Activated CD8-positive, alpha-beta T cell treated with anti-CD3 and anti-CD28 coated beads for 36 hours (primary cell): ENCODE measurements around the gene SCRN1. TPM values are rescaled to one million over a fixed set of nuclear protein-coding genes. Genes with fewer than 3 reads are reported as not detected.

Experiments used
- ATAC-seq: fragments of 200-7000 bp; cut with Tn5 transposase; one replicate; pipeline ENCODE4 v1.10.0; 2021; ENCODE audit warnings: mild to moderate bottlenecking, moderate library complexity
- CTCF ChIA-PET: fragments of 350-600 bp; sonication (Branson Sonifier 250); formaldehyde crosslinking; loops from one replicate; lab custom pipeline; 2021; ENCODE audit warnings: antibody characterized with exemption; lab: Charles Lee
- POLR2A ChIA-PET: fragments of 350-600 bp; sonication (Branson Sonifier 250); formaldehyde crosslinking; loops from one replicate; lab custom pipeline; 2021; ENCODE audit warnings: antibody characterized with exemption; lab: Charles Lee
- DNase-seq: peaks from one replicate; pipeline ENCODE4 v3.0.0-alpha.2; 2020
- H3K27ac Mint-ChIP-seq: one replicate; pipeline ENCODE4 v1.8.0; 2021; ENCODE audit warnings: mild to moderate bottlenecking, mixed read lengths
- H3K27me3 Mint-ChIP-seq: one replicate; pipeline ENCODE4 v1.8.0; 2021; ENCODE audit warnings: mixed read lengths
- H3K36me3 Mint-ChIP-seq: one replicate; pipeline ENCODE4 v1.8.0; 2021; ENCODE audit warnings: low read depth, mixed read lengths
- H3K4me1 Mint-ChIP-seq: one replicate; pipeline ENCODE4 v1.8.0; 2021; ENCODE audit warnings: low read depth, mixed read lengths
- H3K4me3 Mint-ChIP-seq: one replicate; pipeline ENCODE4 v1.8.0; 2021; ENCODE audit warnings: mild to moderate bottlenecking, moderate library complexity, mixed read lengths
- H3K9me3 Mint-ChIP-seq: one replicate; pipeline ENCODE4 v1.8.0; 2021; ENCODE audit warnings: mixed read lengths
- intact Hi-C: fragments of 100-400 bp; cut with micrococcal nuclease; formaldehyde crosslinking; loops from one replicate; pipeline ENCODE4 v1.10.0; 2022
- total RNA-seq, 2 experiments: library from RNA; stranded (reverse); gene quantifications; one replicate each; pipeline ENCODE4 v1.2.3, GENCODE V29; 2021
- TF ChIP-seq, protein P1 (sequence below): fragments of 200-600 bp; IDR thresholded peaks from one replicate; pipeline ENCODE4 v1.8.0; 2022; ENCODE audit warnings: antibody characterized with exemption, mild to moderate bottlenecking

The SCRN1 gene
- total RNA-seq, 2 experiments from 2014 or later, result 10.8 to 14.7 TPM

DNA sequence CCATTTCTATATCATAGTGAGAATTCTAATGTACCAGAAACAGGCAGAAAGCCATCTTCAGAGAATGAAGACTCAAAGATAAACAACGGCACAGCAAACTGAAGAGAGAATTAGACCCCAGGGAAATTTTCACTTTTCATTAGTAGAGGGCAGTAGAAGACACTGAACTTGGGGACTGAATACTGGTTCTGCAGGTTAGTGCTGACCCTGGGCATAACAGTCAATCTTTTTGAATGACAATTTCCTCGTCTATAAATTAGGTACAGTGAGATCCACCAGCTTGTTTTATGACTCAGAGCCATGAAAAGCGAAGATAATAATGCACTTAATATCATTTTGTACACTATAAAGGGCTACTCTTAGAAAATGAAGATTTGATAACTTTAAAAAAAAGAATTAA lies 23.2 kb upstream of the SCRN1 start:
- no peak for ATAC-seq
- ChIA-PET POLR2A (no interaction called here), CTCF (interaction anchor here (1.4 kb wide), 1 partner anchor 17 kb away, joined by 3 read pairs; no protein-coding TSS in a partner anchor)
- no peak for DNase-seq
- Mint-ChIP-seq H3K4me3 (no peak overlapping the region), H3K27me3 (no peaks in the 10 kb centered on the region), H3K36me3 (peaks cover 9% of the 10 kb centered on the region), H3K4me1 (no peaks in the 10 kb centered on the region), H3K9me3 (no peaks in the 10 kb centered on the region), H3K27ac (no peak overlapping the region)
- intact Hi-C loops, result no loop called here
- TF ChIP-seq, protein P1, sequence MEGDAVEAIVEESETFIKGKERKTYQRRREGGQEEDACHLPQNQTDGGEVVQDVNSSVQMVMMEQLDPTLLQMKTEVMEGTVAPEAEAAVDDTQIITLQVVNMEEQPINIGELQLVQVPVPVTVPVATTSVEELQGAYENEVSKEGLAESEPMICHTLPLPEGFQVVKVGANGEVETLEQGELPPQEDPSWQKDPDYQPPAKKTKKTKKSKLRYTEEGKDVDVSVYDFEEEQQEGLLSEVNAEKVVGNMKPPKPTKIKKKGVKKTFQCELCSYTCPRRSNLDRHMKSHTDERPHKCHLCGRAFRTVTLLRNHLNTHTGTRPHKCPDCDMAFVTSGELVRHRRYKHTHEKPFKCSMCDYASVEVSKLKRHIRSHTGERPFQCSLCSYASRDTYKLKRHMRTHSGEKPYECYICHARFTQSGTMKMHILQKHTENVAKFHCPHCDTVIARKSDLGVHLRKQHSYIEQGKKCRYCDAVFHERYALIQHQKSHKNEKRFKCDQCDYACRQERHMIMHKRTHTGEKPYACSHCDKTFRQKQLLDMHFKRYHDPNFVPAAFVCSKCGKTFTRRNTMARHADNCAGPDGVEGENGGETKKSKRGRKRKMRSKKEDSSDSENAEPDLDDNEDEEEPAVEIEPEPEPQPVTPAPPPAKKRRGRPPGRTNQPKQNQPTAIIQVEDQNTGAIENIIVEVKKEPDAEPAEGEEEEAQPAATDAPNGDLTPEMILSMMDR, result no peak

DNA sequence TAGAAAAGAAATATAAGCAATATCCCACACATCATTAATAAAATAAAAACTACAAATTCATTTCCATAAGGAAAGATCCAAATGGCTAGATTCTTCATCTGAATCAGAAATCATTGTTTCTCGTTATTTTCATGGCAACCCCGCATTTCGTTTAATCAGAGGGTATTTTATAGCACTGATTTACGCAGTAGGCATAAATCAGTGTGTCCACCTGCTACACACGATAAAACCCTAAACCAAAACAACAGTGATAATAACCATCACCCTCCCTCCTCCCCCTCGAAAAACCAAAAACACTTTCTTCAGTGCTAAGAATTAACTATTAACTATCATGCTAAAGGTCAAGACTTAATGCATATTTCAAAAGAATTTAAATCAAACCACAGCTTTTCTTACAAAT lies 20.4 kb upstream of the SCRN1 start:
- CTCF ChIA-PET, result no interaction called here
- no peaks in the 10 kb centered on the region for H3K4me1 Mint-ChIP-seq
- POLR2A ChIA-PET, result no interaction called here
- no peaks in the 10 kb centered on the region for H3K27me3 Mint-ChIP-seq
- intact Hi-C loops, result no loop called here
- ATAC-seq, result no peak
- peaks cover 7% of the 10 kb centered on the region for H3K36me3 Mint-ChIP-seq
- no peak overlapping the region for H3K4me3 Mint-ChIP-seq
- no peak for DNase-seq
- TF ChIP-seq, protein P1, result no peak
- no peak overlapping the region for H3K27ac Mint-ChIP-seq
- H3K9me3 Mint-ChIP-seq, result no peaks in the 10 kb centered on the region

DNA sequence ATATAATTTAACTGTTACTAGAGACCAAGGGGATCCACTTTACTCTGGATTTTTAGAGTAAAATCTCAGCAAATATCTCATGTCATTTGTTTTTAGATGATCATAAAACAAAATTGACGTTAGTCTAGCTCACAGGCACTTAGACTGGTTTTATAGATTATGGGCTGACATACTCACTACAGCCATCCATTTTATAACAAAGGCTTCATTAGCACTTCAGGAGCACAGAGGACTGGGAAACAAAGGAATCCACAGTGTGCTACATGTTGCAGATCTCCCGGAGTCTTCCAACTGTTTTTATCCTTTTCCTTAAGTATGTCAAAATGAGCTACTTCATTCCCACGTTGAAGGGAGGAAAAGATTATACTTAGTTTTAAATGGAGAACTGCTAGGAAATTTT lies 15.9 kb upstream of the SCRN1 start:
- H3K27ac Mint-ChIP-seq, result no peak overlapping the region
- DNase-seq (no peak), ATAC-seq (no peak)
- intact Hi-C loops, result no loop called here
- H3K4me1 Mint-ChIP-seq, result no peaks in the 10 kb centered on the region
- TF ChIP-seq, protein P1, result no peak
- ChIA-PET CTCF (no interaction called here), POLR2A (interaction anchor here (0.9 kb wide), 1 partner anchor 24 kb away, joined by 5 read pairs; no protein-coding TSS in a partner anchor)
- H3K27me3 Mint-ChIP-seq, result peaks cover 3% of the 10 kb centered on the region
- no peaks in the 10 kb centered on the region for H3K9me3 Mint-ChIP-seq
- H3K36me3 Mint-ChIP-seq, result no peaks in the 10 kb centered on the region
- H3K4me3 Mint-ChIP-seq, result no peak overlapping the region

DNA sequence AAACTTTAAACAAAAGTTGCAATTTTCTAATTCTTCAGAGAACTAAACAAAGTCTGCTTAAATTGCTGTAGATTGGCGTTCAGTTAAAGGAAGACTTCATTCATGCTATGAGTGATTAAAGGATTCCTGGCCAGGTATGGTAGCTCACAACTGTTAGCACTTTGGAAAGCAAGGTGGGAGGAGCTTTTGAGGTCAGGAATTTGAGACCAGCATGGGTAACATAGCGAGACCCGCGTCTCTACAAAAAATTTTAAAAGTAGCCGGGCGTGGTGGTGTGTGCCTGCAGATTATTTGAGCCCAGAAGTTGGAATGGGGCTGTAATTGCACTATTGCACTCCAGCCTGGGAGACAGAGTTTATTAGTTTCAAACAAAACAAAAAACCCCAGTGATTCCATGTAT lies 13.5 kb upstream of the SCRN1 start:
- Mint-ChIP-seq H3K27me3 (peaks cover 9% of the 10 kb centered on the region), H3K4me3 (no peak overlapping the region), H3K27ac (no peak overlapping the region), H3K36me3 (no peaks in the 10 kb centered on the region), H3K4me1 (no peaks in the 10 kb centered on the region), H3K9me3 (no peaks in the 10 kb centered on the region)
- DNase-seq (no peak), ATAC-seq (no peak)
- POLR2A ChIA-PET, result interaction anchor here (0.9 kb wide), 1 partner anchor 15 kb away, joined by 3 read pairs; no protein-coding TSS in a partner anchor
- TF ChIP-seq, protein P1, result no peak
- CTCF ChIA-PET, result interaction anchor here (1.4 kb wide), 1 partner anchor 30 kb away, joined by 3 read pairs; no protein-coding TSS in a partner anchor
- intact Hi-C loops, result no loop called here

DNA sequence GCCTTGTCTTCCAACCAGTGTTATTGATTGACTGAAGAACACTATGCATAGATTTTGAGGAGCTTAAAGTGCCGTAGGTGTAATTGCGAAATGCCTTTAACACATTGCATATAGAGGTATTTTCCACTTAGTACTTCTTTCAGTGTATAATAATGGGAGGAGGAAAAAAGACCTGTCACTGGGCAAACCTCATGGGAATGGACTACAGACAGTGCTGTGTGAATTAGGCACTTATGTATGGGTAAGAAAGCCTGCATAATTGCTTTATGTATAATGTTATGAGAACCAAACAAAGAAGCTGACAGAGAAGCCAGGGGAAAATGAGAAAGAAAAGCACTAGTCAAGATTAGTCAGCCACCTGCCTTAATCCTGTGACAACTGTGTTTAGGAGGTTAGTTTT lies 12.4 kb upstream of the SCRN1 start:
- no peak overlapping the region for H3K4me3 Mint-ChIP-seq
- H3K36me3 Mint-ChIP-seq, result no peaks in the 10 kb centered on the region
- intact Hi-C loops, result no loop called here
- no peaks in the 10 kb centered on the region for H3K4me1 Mint-ChIP-seq
- H3K27ac Mint-ChIP-seq, result no peak overlapping the region
- CTCF ChIA-PET, result no interaction called here
- H3K27me3 Mint-ChIP-seq, result peaks cover 9% of the 10 kb centered on the region
- ATAC-seq, result no peak
- H3K9me3 Mint-ChIP-seq, result no peaks in the 10 kb centered on the region
- POLR2A ChIA-PET, result interaction anchor here (0.9 kb wide), 1 partner anchor 14 kb away, joined by 3 read pairs; no protein-coding TSS in a partner anchor
- TF ChIP-seq, protein P1, result no peak
- no peak for DNase-seq
